ENCODE data around the gene IL1R2.
A peak's percentile ranks its signal among the peaks of the same experiment; 100 is the strongest.

Gene IL1R2

GRCh38 chr2:101995804-101996203 is 4.0 kb downstream of the IL1R2 start:
- TF ChIP-seq, protein P1, sequence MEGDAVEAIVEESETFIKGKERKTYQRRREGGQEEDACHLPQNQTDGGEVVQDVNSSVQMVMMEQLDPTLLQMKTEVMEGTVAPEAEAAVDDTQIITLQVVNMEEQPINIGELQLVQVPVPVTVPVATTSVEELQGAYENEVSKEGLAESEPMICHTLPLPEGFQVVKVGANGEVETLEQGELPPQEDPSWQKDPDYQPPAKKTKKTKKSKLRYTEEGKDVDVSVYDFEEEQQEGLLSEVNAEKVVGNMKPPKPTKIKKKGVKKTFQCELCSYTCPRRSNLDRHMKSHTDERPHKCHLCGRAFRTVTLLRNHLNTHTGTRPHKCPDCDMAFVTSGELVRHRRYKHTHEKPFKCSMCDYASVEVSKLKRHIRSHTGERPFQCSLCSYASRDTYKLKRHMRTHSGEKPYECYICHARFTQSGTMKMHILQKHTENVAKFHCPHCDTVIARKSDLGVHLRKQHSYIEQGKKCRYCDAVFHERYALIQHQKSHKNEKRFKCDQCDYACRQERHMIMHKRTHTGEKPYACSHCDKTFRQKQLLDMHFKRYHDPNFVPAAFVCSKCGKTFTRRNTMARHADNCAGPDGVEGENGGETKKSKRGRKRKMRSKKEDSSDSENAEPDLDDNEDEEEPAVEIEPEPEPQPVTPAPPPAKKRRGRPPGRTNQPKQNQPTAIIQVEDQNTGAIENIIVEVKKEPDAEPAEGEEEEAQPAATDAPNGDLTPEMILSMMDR (IDR thresholded peaks at IDR 0.05; ENCODE audit: insufficient read depth, low read depth, low read length, missing control alignments), result no peak
- DNase-seq (ENCODE audit: low read depth), result no peak
- no peak overlapping the region for H3K4me3 ChIP-seq (ENCODE audit: low read depth, low read length)

- TF ChIP-seq, protein P1 (IDR thresholded peaks at IDR 0.05; ENCODE audit: insufficient read depth, low read depth, low read length, missing control alignments), result no peak
- H3K4me3 ChIP-seq (ENCODE audit: low read depth, low read length), result no peak overlapping the region
- no peak for DNase-seq (ENCODE audit: low read depth)
Measured at GRCh38 chr2:101998556-101998895, 6.8 kb downstream of the IL1R2 start.

GRCh38 chr2:101998896-101999789 is 7.4 kb downstream of the IL1R2 start:
- peak; percentile 63 for DNase-seq (ENCODE audit: low read depth)
- H3K4me3 ChIP-seq (ENCODE audit: low read depth, low read length), result peak overlapping the region; percentile 4; the same call in 1 of the 2 replicates
- TF ChIP-seq, protein P1 (IDR thresholded peaks at IDR 0.05; ENCODE audit: insufficient read depth, low read depth, low read length, missing control alignments), result no peak

GRCh38 chr2:102000012-102000411 is 8.3 kb downstream of the IL1R2 start:
- H3K4me3 ChIP-seq (ENCODE audit: low read depth, low read length), result peak overlapping the region; percentile 7
- TF ChIP-seq, protein P1 (IDR thresholded peaks at IDR 0.05; ENCODE audit: insufficient read depth, low read depth, low read length, missing control alignments), result no peak
- DNase-seq (ENCODE audit: low read depth), result no peak

DNA sequence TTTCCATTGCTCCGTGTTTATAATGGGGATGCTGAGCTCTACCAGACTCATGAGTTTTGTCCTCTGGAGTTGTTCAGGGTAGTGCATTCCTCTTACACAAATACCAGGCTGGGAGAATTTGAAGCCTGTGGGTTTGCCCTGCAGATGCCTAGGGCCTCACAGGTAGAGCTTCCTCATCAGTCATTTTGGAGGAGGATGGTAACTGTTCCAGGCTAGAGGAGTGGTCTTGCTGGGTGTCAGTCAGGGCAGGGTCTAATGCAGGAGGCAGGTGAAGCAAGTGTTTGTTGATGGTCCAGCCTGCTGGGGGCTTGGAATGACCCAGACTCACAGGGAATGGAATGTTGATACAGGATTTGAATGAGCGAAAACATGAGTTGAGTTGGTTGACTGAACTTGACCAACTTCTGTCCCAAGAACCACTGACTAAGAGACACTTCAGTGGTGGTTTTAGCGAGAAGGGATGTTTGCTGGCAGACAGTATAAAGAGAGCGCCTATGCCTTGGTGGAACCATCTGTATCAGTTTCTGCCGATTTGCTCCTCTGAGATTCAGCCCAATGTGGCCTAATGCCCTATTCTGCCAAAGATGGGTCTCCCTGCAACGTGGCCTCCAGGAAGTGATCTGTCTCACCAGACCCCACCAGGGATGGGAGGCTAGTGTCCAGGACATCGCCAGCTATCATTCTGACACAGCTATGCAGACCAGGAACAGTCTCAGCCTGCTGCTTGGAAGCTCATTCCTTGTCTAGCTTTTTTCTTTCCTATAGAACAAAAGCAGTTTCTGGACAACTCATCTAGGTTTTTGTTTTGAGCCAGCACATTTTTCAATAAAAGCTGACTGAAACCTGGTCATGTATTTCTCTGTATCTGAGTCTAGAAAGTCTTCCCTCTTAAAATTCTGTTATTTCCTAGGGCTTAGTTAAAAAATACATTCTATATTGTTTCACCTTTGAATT is 9.3 kb downstream of the IL1R2 start:
- TF ChIP-seq, protein P1 (IDR thresholded peaks at IDR 0.05; ENCODE audit: insufficient read depth, low read depth, low read length, missing control alignments), result no peak
- peak overlapping the region; percentile 11; the same call in 1 of the 2 replicates for H3K4me3 ChIP-seq (ENCODE audit: low read depth, low read length)
- DNase-seq (ENCODE audit: low read depth), result peak; percentile 43

- no peak for DNase-seq (ENCODE audit: low read depth)
- TF ChIP-seq, protein P1 (IDR thresholded peaks at IDR 0.05; ENCODE audit: insufficient read depth, low read depth, low read length, missing control alignments), result no peak
- H3K4me3 ChIP-seq (ENCODE audit: low read depth, low read length), result no peak overlapping the region; the same call in 1 of the 2 replicates
Measured at GRCh38 chr2:102001767-102002142, 10.0 kb downstream of the IL1R2 start.

Data from GM12865 (cell line).